SK-N-MC (cell line): ENCODE measurements around the gene ANKRD22.

ENCODE experiments used
- DNase-seq: peaks from one replicate; pipeline ENCODE4 v3.0.0-alpha.2; 2011; ENCODE audit warnings: low read depth, low spot score
- H3K27ac ChIP-seq: fragments of 200-600 bp; sonication (generic); 2 replicates; pipeline ENCODE4 v1.5.1; 2016; ENCODE audit warnings: mixed run types
- H3K36me3 ChIP-seq: fragments of 200-600 bp; sonication (generic); 2 replicates; pipeline ENCODE4 v1.6.1; 2017; ENCODE audit warnings: antibody characterized with exemption, low read length, mixed read lengths; ENCODE audit not compliant: insufficient read depth
- H3K4me3 ChIP-seq: fragments of 200-600 bp; sonication (generic); 2 replicates; pipeline ENCODE4 v1.5.1; 2016
- H3K9ac ChIP-seq: fragments of 200-600 bp; sonication (generic); 2 replicates; pipeline ENCODE4 v1.8.0; 2017; ENCODE audit warnings: mixed run types, mixed read lengths; ENCODE audit not compliant: insufficient read length
- H3K9me3 ChIP-seq: fragments of 200-600 bp; sonication (generic); 2 replicates; pipeline ENCODE4 v1.6.1; 2017; ENCODE audit warnings: low read depth, mild to moderate bottlenecking, antibody characterized with exemption, low read length, moderate library complexity, mixed read lengths
- EZH2 ChIP-seq: fragments of 200-600 bp; sonication (generic); IDR thresholded peaks from one replicate; pipeline ENCODE4 v1.6.1; 2017; ENCODE audit warnings: antibody characterized with exemption
- FOXP2 ChIP-seq: optimal IDR thresholded peaks from 2 replicates; pipeline ENCODE3; 2011; ENCODE audit warnings: mild to moderate bottlenecking, moderate library complexity; ENCODE audit not compliant: insufficient read depth; ENCODE audit errors: extremely low read length, control extremely low read depth
- POLR2AphosphoS5 ChIP-seq: IDR thresholded peaks from 2 replicates; pipeline ENCODE4 v1.6.1; 2012; ENCODE audit warnings: mild to moderate bottlenecking, low read depth, low read length, borderline replicate concordance

Gene ANKRD22

GRCh38 chr10:88851706-88852105 lies at the start of gene ANKRD22:
TSS of gene ANKRD22 (minus strand) at chr10:88851844. CDS start at chr10:88851607, 237 bp downstream.
- Histone ChIP-seq H3K27ac (no peak within 1 kb of the TSS), H3K36me3 (no peaks in the 10 kb centered on the region), H3K9ac (no peak within 1 kb of the TSS), H3K9me3 (no peaks in the 10 kb centered on the region), H3K4me3 (no peak within 1 kb of the TSS)
- no peak for TF ChIP-seq EZH2
- no peak for TF ChIP-seq FOXP2
- no peak for TF ChIP-seq POLR2AphosphoS5
- DNase-seq, result no peak

GRCh38 chr10:88899886-88900285 lies 48.2 kb upstream of the ANKRD22 start:
- H3K4me3 ChIP-seq, result no peak overlapping the region
- no peak for TF ChIP-seq EZH2
- no peaks in the 10 kb centered on the region for H3K36me3 ChIP-seq
- DNase-seq, result no peak
- H3K9ac ChIP-seq, result no peak overlapping the region
- 0 out of 2 replicates have a peak overlapping the region, but pooled peaks have one; percentile 31 for H3K27ac ChIP-seq
- no peaks in the 10 kb centered on the region for H3K9me3 ChIP-seq

GRCh38 chr10:88898727-88899126 lies 47.1 kb upstream of the ANKRD22 start:
- Histone ChIP-seq H3K9ac (no peak overlapping the region), H3K36me3 (no peaks in the 10 kb centered on the region), H3K9me3 (no peaks in the 10 kb centered on the region), H3K4me3 (no peak overlapping the region), H3K27ac (no peak overlapping the region)
- TF ChIP-seq EZH2 (no peak), POLR2AphosphoS5 (no peak), FOXP2 (no peak)
- DNase-seq, result no peak

- H3K27ac ChIP-seq, result no peak overlapping the region
- no peaks in the 10 kb centered on the region for H3K36me3 ChIP-seq
- H3K9me3 ChIP-seq, result no peaks in the 10 kb centered on the region
- DNase-seq, result no peak
- no peak overlapping the region for H3K9ac ChIP-seq
- H3K4me3 ChIP-seq, result no peak overlapping the region
- no peak for TF ChIP-seq FOXP2
- TF ChIP-seq POLR2AphosphoS5, result no peak
- TF ChIP-seq EZH2, result no peak
Observed at GRCh38 chr10:88896994-88897853, 45.6 kb upstream of the ANKRD22 start.

GRCh38 chr10:88896372-88896993 lies 44.8 kb upstream of the ANKRD22 start:
- no peak overlapping the region for H3K9ac ChIP-seq
- H3K36me3 ChIP-seq, result no peaks in the 10 kb centered on the region
- no peak for DNase-seq
- TF ChIP-seq POLR2AphosphoS5, result no peak
- TF ChIP-seq EZH2, result no peak
- TF ChIP-seq FOXP2, result no peak
- H3K4me3 ChIP-seq, result no peak overlapping the region
- H3K9me3 ChIP-seq, result no peaks in the 10 kb centered on the region
- H3K27ac ChIP-seq, result no peak overlapping the region

GRCh38 chr10:88895250-88895649 lies 43.6 kb upstream of the ANKRD22 start:
- DNase-seq, result no peak
- Histone ChIP-seq H3K36me3 (no peaks in the 10 kb centered on the region), H3K27ac (no peak overlapping the region), H3K9ac (no peak overlapping the region), H3K9me3 (no peaks in the 10 kb centered on the region), H3K4me3 (no peak overlapping the region)
- no peak for TF ChIP-seq FOXP2
- no peak for TF ChIP-seq EZH2
- no peak for TF ChIP-seq POLR2AphosphoS5

GRCh38 chr10:88893611-88894010 lies 42.0 kb upstream of the ANKRD22 start:
- no peaks in the 10 kb centered on the region for H3K9me3 ChIP-seq
- H3K27ac ChIP-seq, result no peak overlapping the region
- no peak overlapping the region for H3K4me3 ChIP-seq
- H3K9ac ChIP-seq, result no peak overlapping the region
- no peak for TF ChIP-seq FOXP2
- no peak for TF ChIP-seq POLR2AphosphoS5
- TF ChIP-seq EZH2, result no peak
- H3K36me3 ChIP-seq, result no peaks in the 10 kb centered on the region
- no peak for DNase-seq

GRCh38 chr10:88892222-88892967 lies 40.8 kb upstream of the ANKRD22 start:
- no peak overlapping the region for H3K4me3 ChIP-seq
- no peak overlapping the region for H3K27ac ChIP-seq
- H3K9me3 ChIP-seq, result no peaks in the 10 kb centered on the region
- DNase-seq, result no peak
- H3K36me3 ChIP-seq, result no peaks in the 10 kb centered on the region
- H3K9ac ChIP-seq, result no peak overlapping the region
- TF ChIP-seq POLR2AphosphoS5 (no peak), FOXP2 (no peak), EZH2 (no peak)
